Measurements from ENCODE around the gene ACD.

DNA sequence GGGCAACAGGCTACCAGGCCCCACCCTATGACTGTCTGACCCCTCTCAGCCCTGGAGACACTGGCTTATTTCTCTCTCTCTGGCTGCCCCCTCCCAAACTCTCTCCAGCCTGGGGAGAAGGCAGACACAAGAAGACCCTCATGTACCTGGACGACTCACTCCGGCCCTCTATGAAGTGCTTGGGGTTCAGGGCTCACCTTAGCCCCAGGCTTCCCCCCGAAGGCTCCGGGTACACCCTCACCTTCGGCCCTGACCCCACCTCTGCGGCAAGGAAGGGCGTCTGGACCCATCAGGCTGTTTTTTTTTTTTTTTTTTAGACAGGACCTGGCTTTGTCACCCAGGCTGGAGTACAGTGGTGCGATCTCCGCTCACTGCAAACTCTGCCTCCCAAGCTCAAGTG, 16.0 kb downstream of the ACD start:
- no peak for TF ChIP-seq POLR2A (IDR thresholded peaks at IDR 0.05)
- no peak for TF ChIP-seq CTCF (IDR thresholded peaks at IDR 0.05)
